ENCODE results near the gene NLRC3. TPM values are rescaled to one million over a fixed set of nuclear protein-coding genes. Genes with fewer than 3 reads are reported as not detected.

The NLRC3 gene
- total RNA-seq, 4 donors from 2014 or later, result under 0.01 to 1.5 (median 0.68) TPM

DNA sequence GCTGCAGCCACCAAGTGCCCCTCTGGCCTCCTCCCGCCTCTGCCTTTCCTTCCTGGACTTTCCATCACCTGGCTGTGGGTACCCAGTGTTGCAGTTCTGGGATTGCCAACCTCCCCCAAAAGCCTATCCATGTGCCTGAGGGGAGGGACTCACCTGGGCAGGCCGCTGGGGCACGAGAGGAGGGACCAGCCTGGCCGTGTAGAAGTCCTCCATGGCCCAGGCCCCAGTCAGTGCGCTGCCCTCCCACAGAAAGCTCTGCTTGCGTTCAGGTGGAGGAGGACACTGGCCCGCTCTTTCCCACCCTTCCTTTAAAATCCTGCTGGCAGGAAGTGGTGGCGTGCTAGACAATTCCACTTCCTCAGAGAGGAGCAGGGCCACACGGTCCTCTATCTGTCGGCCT lies 20.0 kb upstream of the NLRC3 start:
- DNase-seq, result no peak
- Histone ChIP-seq H3K4me3 (no peak overlapping the region), H3K36me3 (no peaks in the 10 kb centered on the region)

DNA sequence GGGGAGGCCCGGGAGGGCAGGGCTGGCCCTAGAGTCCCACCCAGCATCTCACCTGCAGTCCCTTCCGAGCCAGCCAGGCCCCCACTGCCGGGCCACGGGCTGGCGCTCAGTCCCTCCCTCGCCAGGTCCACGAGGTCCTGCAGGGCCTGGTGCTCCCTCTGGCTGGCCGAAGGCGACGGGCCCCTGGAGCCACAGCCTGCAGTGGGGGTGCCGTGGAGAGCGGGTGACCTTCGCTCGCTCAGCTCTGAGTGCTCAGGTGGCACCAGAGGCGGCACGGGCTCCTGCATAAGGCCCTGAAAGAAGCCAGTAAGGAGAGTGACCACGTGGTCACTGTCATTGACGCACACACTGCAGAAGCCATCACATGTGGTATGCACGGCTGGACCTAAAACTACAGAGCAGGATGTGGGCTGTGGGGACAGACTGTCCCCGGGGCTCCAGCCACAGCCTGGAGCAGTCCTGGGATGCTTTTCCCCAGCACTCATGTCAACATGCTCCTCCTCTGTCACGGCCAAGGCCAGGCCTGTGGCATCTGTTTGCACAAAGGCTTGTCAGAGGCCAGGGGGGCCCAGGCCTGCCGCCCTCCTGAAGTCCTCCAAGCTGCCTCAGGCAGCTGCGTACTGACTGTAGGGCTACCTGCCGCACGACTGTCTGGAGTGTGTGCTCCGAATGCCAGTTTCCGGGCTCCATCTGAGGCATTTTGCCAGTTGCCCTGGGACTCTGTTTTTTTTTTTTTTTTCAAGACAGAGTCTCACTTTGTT lies 19.1 kb upstream of the NLRC3 start:
- Histone ChIP-seq H3K36me3 (no peaks in the 10 kb centered on the region), H3K4me3 (no peak overlapping the region)

More for the DNA sequence above, 20.0 kb upstream of the NLRC3 start:
- Histone ChIP-seq H3K27me3 (no peaks in the 10 kb centered on the region), H3K4me1 (no peaks in the 10 kb centered on the region), H3K27ac (no peak overlapping the region), H3K9me3 (no peaks in the 10 kb centered on the region)
- TF ChIP-seq POLR2A (IDR thresholded peaks at IDR 0.05), result no peak
- TF ChIP-seq, protein P1, sequence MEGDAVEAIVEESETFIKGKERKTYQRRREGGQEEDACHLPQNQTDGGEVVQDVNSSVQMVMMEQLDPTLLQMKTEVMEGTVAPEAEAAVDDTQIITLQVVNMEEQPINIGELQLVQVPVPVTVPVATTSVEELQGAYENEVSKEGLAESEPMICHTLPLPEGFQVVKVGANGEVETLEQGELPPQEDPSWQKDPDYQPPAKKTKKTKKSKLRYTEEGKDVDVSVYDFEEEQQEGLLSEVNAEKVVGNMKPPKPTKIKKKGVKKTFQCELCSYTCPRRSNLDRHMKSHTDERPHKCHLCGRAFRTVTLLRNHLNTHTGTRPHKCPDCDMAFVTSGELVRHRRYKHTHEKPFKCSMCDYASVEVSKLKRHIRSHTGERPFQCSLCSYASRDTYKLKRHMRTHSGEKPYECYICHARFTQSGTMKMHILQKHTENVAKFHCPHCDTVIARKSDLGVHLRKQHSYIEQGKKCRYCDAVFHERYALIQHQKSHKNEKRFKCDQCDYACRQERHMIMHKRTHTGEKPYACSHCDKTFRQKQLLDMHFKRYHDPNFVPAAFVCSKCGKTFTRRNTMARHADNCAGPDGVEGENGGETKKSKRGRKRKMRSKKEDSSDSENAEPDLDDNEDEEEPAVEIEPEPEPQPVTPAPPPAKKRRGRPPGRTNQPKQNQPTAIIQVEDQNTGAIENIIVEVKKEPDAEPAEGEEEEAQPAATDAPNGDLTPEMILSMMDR (IDR thresholded peaks at IDR 0.05), result no peak
- intact Hi-C loops (cut with DNase I; ENCODE audit: low total_unique reads), result no loop called here

DNA sequence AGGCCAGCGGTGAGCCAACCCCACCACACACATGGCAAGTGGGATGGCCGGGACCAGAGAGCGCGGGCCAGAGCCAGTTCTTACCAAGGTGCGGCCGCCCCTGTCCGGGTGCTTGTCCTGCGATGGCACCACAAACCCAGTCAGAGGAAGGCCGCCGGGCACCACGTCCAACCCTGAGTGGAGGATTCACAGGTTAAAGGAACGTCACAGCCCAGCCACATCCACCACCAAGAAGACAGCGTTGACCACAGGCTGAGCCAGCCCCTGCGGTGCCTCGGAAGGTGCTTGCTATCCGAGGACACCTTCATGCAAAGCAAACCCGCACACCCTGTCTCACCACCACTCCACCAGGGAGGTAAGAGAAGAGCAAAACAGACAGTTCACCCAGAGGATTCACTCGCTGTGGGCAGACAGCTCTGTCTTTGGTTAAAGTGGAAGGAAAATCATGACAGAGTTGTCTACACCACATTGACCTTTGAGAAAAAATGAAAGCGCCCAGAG lies 18.4 kb upstream of the NLRC3 start:
- TF ChIP-seq, protein P1 (IDR thresholded peaks at IDR 0.05), result no peak
- TF ChIP-seq POLR2A (IDR thresholded peaks at IDR 0.05), result no peak
- Histone ChIP-seq H3K9me3 (no peaks in the 10 kb centered on the region), H3K4me3 (no peak overlapping the region), H3K27me3 (no peaks in the 10 kb centered on the region), H3K4me1 (no peaks in the 10 kb centered on the region), H3K36me3 (no peaks in the 10 kb centered on the region), H3K27ac (no peak overlapping the region)
- intact Hi-C loops (cut with DNase I; ENCODE audit: low total_unique reads), result no loop called here
- no peak for DNase-seq

More for the DNA sequence above, 19.1 kb upstream of the NLRC3 start:
- H3K9me3 ChIP-seq, result no peaks in the 10 kb centered on the region
- H3K27ac ChIP-seq, result no peak overlapping the region
- H3K27me3 ChIP-seq, result no peaks in the 10 kb centered on the region
- no peak for DNase-seq
- no peak for TF ChIP-seq POLR2A (IDR thresholded peaks at IDR 0.05)
- TF ChIP-seq, protein P1 (IDR thresholded peaks at IDR 0.05), result no peak
- no peaks in the 10 kb centered on the region for H3K4me1 ChIP-seq
- intact Hi-C loops (cut with DNase I; ENCODE audit: low total_unique reads), result no loop called here

DNA sequence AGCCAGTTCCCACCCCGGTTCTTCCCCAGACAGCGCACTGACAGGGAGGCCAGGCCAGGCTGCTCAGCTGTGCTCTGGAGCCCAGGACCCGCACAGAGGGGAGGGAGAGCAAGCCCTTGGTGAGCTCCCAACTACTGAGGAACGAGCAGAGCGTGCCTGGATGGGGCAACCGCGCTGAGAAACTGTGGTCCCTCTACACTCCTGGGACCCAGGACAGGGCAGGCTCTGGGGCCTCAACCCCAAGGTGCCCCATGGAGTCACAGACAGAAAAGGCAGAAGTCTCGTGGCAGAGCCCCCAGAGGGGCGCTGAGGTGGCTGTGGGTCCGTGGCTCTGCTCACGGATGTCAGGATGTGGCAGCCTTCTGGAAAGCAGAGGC lies 17.9 kb upstream of the NLRC3 start:
- no peak overlapping the region for H3K27ac ChIP-seq
- TF ChIP-seq, protein P1 (IDR thresholded peaks at IDR 0.05), result no peak
- TF ChIP-seq POLR2A (IDR thresholded peaks at IDR 0.05), result no peak
- intact Hi-C loops (cut with DNase I; ENCODE audit: low total_unique reads), result no loop called here
- DNase-seq, result no peak
- H3K9me3 ChIP-seq, result no peaks in the 10 kb centered on the region
- no peaks in the 10 kb centered on the region for H3K36me3 ChIP-seq
- no peak overlapping the region for H3K4me3 ChIP-seq
- no peaks in the 10 kb centered on the region for H3K27me3 ChIP-seq
- no peaks in the 10 kb centered on the region for H3K4me1 ChIP-seq

DNA sequence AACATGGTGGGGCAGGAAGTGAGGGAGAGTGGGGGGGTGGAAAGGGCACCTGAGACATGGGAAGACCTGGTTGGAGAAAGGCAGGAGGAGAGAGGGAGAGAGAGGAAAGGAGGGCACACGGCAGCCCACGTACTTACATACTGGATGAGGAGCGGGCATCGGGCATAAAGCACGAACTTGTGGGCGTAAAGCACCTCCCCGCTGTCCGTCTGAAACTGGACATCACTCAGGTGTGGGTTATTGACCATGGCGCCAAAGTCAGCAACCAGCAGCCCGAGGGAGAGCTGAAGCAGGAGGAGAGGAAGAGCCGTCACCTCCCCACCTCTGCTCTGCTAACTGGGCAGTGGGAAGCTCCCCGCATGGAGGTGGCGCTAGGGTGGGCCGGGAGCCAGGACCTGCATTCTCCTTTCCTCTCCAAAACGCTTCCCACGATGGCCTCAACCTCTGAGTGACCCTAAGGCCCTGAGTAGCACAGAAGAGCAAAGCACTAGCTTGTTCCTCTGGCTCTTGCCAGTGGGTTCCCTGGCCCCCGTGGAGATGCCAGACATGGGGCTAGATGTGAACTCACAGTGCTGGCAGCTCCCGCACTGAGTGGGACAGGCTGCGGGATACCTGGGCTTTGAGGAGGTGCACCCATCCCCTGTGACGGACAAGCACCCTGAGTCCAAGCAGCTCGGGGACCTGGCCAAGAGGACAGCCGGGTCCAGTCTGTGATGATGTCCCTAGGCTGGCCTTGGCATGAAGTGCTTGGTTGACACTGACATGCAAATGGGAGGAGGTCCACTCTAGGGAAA lies 17.3 kb upstream of the NLRC3 start:
- no peaks in the 10 kb centered on the region for H3K9me3 ChIP-seq
- H3K4me1 ChIP-seq, result no peaks in the 10 kb centered on the region
- TF ChIP-seq POLR2A (IDR thresholded peaks at IDR 0.05), result no peak
- TF ChIP-seq, protein P1 (IDR thresholded peaks at IDR 0.05), result no peak
- no peaks in the 10 kb centered on the region for H3K27me3 ChIP-seq
- intact Hi-C loops (cut with DNase I; ENCODE audit: low total_unique reads), result no loop called here
- H3K4me3 ChIP-seq, result no peak overlapping the region
- no peaks in the 10 kb centered on the region for H3K36me3 ChIP-seq
- DNase-seq, result no peak
- H3K27ac ChIP-seq, result no peak overlapping the region

Data from uterus (tissue), 4 donors.